Caco-2 (cell line): ENCODE measurements around the gene RING1. TPM values are rescaled to one million over a fixed set of nuclear protein-coding genes. Genes with fewer than 3 reads are reported as not detected.

Source experiments
- BruUV-seq: library from RNA; stranded (reverse); fragments of 400-500 nt; replicated peaks from 2 replicates; lab custom pipeline; 2021; lab: Mats Ljungman, UMichigan
- CTCF ChIA-PET: fragments of 300-600 bp; sonication (Branson Sonifier 250); formaldehyde crosslinking; loops from one replicate; lab custom pipeline; 2022; ENCODE audit warnings: antibody characterized with exemption; lab: Charles Lee
- POLR2A ChIA-PET: fragments of 300-600 bp; sonication (Branson Sonifier 250); formaldehyde crosslinking; loops from one replicate; lab custom pipeline; 2022; ENCODE audit warnings: antibody characterized with exemption; lab: Charles Lee
- DNase-seq, 2 experiments: peaks; one replicate each; pipeline versions ENCODE4 v3.0.0 to v3.0.0-alpha.2; 2020 to 2022
- H3K27me3 ChIP-seq: replicated peaks from 2 replicates; pipeline ENCODE4 v1.6.0; 2011; ENCODE audit warnings: low read length; ENCODE audit not compliant: control insufficient read depth, insufficient read depth
- H3K36me3 ChIP-seq: 2 replicates; pipeline ENCODE4 v1.5.1; 2011; ENCODE audit warnings: low read length; ENCODE audit not compliant: control insufficient read depth, insufficient read depth
- H3K4me1 ChIP-seq: fragments of 250-450 bp; sonication (Bioruptor Pico); 2 replicates; pipeline ENCODE4 v1.5.1; 2020; ENCODE audit warnings: mild to moderate bottlenecking
- H3K4me3 ChIP-seq: 2 replicates; pipeline ENCODE4 v1.5.1; 2011; ENCODE audit warnings: low read depth, mild to moderate bottlenecking, control low read depth, low read length
- H3K9me3 ChIP-seq: fragments of 250-450 bp; sonication (Bioruptor Pico); 2 replicates; pipeline ENCODE4 v1.5.1; 2020; ENCODE audit warnings: mild to moderate bottlenecking, moderate library complexity
- H3K27ac Mint-ChIP-seq: one replicate; pipeline ENCODE4 v1.8.0; 2022; ENCODE audit warnings: mixed read lengths; ENCODE audit not compliant: unreplicated experiment
- H3K27me3 Mint-ChIP-seq: one replicate; pipeline ENCODE4 v1.8.0; 2022; ENCODE audit warnings: mixed read lengths; ENCODE audit not compliant: insufficient read depth, unreplicated experiment
- H3K36me3 Mint-ChIP-seq: one replicate; pipeline ENCODE4 v1.8.0; 2022; ENCODE audit warnings: mild to moderate bottlenecking, mixed read lengths; ENCODE audit not compliant: insufficient read depth, unreplicated experiment
- H3K4me1 Mint-ChIP-seq: one replicate; pipeline ENCODE4 v1.8.0; 2022; ENCODE audit warnings: low read depth, mixed read lengths; ENCODE audit not compliant: unreplicated experiment
- H3K4me3 Mint-ChIP-seq: one replicate; pipeline ENCODE4 v1.8.0; 2022; ENCODE audit warnings: mild to moderate bottlenecking, moderate library complexity, mixed read lengths; ENCODE audit not compliant: unreplicated experiment
- H3K9me3 Mint-ChIP-seq: one replicate; pipeline ENCODE4 v1.8.0; 2022; ENCODE audit warnings: mixed read lengths; ENCODE audit not compliant: unreplicated experiment
- CTCF ChIP-seq, 2 experiments: fragments of 200-600 bp in 1 of 2; IDR thresholded peaks; 1 replicate in 1 of 2; 2 replicates in 1 of 2; pipeline versions ENCODE4 v1.5.1 to v1.8.0; 2011 to 2022; ENCODE audit warnings: antibody characterized with exemption in 1 of 2, control low read depth in 1 of 2, inconsistent platforms in 1 of 2, low read depth in 1 of 2, low read length in 1 of 2, mild to moderate bottlenecking in 1 of 2, moderate library complexity in 1 of 2; ENCODE audit not compliant: insufficient read depth in 1 of 2, severe bottlenecking in 1 of 2, unreplicated experiment in 1 of 2
- intact Hi-C: fragments of 100-400 bp; cut with micrococcal nuclease; formaldehyde crosslinking; loops from one replicate; pipeline ENCODE4 v1.10.0; 2022; ENCODE audit not compliant: unreplicated experiment
- microRNA-seq: library from miRNA; unstranded; fragments of <30 nt; microRNA quantifications from one replicate; pipeline ENCODE4 v1.2.0, GENCODE V29; 2022
- total RNA-seq: library from RNA; stranded (reverse); gene quantifications from 2 replicates; pipeline ENCODE4 v1.2.3, GENCODE V29; 2022

Gene RING1
- total RNA-seq, 1 experiment from 2014 or later = 32.0 TPM

GRCh38 chr6:33252759-33253158 is 44.5 kb downstream of the RING1 start:
- no peak for DNase-seq
- Mint-ChIP-seq H3K4me1 (peaks cover 10% of the 10 kb centered on the region), H3K4me3 (no peak overlapping the region), H3K36me3 (peaks cover 37% of the 10 kb centered on the region), H3K27me3 (no peaks in the 10 kb centered on the region), H3K27ac (no peak overlapping the region), H3K9me3 (no peaks in the 10 kb centered on the region)
- no TSS peak for BruUV-seq
- ChIA-PET POLR2A (no interaction called here), CTCF (no interaction called here)
- peaks cover 5% of the 10 kb centered on the region; the same call in 1 of the 2 replicates for H3K4me1 ChIP-seq
- no peak for TF ChIP-seq CTCF (IDR thresholded peaks at IDR 0.05; ENCODE audit: insufficient read depth in 1 of 2, low read depth in 1 of 2, low read length in 1 of 2, severe bottlenecking in 1 of 2, unreplicated experiment in 1 of 2)
- intact Hi-C loops = no loop called here
- H3K9me3 ChIP-seq = no peaks in the 10 kb centered on the region
- no peaks in the 10 kb centered on the region for H3K27me3 ChIP-seq
- H3K36me3 ChIP-seq = no peaks in the 10 kb centered on the region
- no peak overlapping the region for H3K4me3 ChIP-seq

GRCh38 chr6:33254591-33254990 is 46.3 kb downstream of the RING1 start:
- no peak for DNase-seq
- Mint-ChIP-seq H3K9me3 (no peaks in the 10 kb centered on the region), H3K27me3 (no peaks in the 10 kb centered on the region), H3K36me3 (peaks cover 27% of the 10 kb centered on the region), H3K4me3 (no peak overlapping the region), H3K4me1 (peaks cover 10% of the 10 kb centered on the region), H3K27ac (no peak overlapping the region)
- no peak overlapping the region for H3K4me3 ChIP-seq
- no peak for TF ChIP-seq CTCF (IDR thresholded peaks at IDR 0.05; ENCODE audit: insufficient read depth in 1 of 2, low read depth in 1 of 2, low read length in 1 of 2, severe bottlenecking in 1 of 2, unreplicated experiment in 1 of 2)
- H3K9me3 ChIP-seq = no peaks in the 10 kb centered on the region
- H3K4me1 ChIP-seq = peaks cover 15% of the 10 kb centered on the region
- BruUV-seq = no TSS peak
- intact Hi-C loops = no loop called here
- no peaks in the 10 kb centered on the region for H3K27me3 ChIP-seq
- H3K36me3 ChIP-seq = no peaks in the 10 kb centered on the region; the same call in 1 of the 2 replicates
- POLR2A ChIA-PET = no interaction called here
- CTCF ChIA-PET = interaction anchor here (0.5 kb wide), 1 partner anchor 83 kb away, joined by 3 read pairs; no protein-coding TSS in a partner anchor

GRCh38 chr6:33259032-33259431 is 50.7 kb downstream of the RING1 start:
- ChIA-PET CTCF (no interaction called here), POLR2A (interaction anchor here (2.8 kb wide), 1 partner anchor 13 kb away, joined by 11 read pairs; the partner anchor contains the start of genes RPS18 and VPS52)
- H3K27me3 Mint-ChIP-seq = no peaks in the 10 kb centered on the region
- peak in 1 of 2 experiments; percentile 40 for DNase-seq
- H3K36me3 Mint-ChIP-seq = peaks cover 36% of the 10 kb centered on the region
- no TSS peak for BruUV-seq
- no peak overlapping the region for H3K27ac Mint-ChIP-seq
- H3K36me3 ChIP-seq = no peaks in the 10 kb centered on the region; the same call in none of the 2 replicates
- no peaks in the 10 kb centered on the region for H3K27me3 ChIP-seq
- H3K4me3 ChIP-seq = no peak overlapping the region
- no peaks in the 10 kb centered on the region for H3K9me3 Mint-ChIP-seq
- peaks cover 9% of the 10 kb centered on the region; the same call in 1 of the 2 replicates for H3K4me1 ChIP-seq
- intact Hi-C loops = no loop called here
- H3K4me1 Mint-ChIP-seq = no peaks in the 10 kb centered on the region
- TF ChIP-seq CTCF (IDR thresholded peaks at IDR 0.05; ENCODE audit: insufficient read depth in 1 of 2, low read depth in 1 of 2, low read length in 1 of 2, severe bottlenecking in 1 of 2, unreplicated experiment in 1 of 2) = no peak
- no peak overlapping the region for H3K4me3 Mint-ChIP-seq
- no peaks in the 10 kb centered on the region for H3K9me3 ChIP-seq

Small RNA genes lying within 50 kb of the gene (microRNA-seq; reads per million reads assigned to microRNA genes)
- gene MIR219A1 = 4.3 reads per million, percentile 29 among the genes with 10 or more reads in this experiment

Other genes with a start within 250 kb of the RING1 start
- 199 and 200 TPM in 2 replicates for gene BRD2, start 239.9 kb upstream of the RING1 start, total RNA-seq
- not detected in 2 replicates for gene HLA-DOA, start 198.9 kb upstream of the RING1 start, total RNA-seq
- not detected in 2 replicates for gene HLA-DPA1, start 134.9 kb upstream of the RING1 start, total RNA-seq
- gene HLA-DPB1, start 132.5 kb upstream of the RING1 start, total RNA-seq = not detected in 2 replicates
- gene COL11A2, start 16.0 kb upstream of the RING1 start, total RNA-seq = 1.3 and 1.5 TPM in 2 replicates
- 29.5 and 30.4 TPM in 2 replicates for gene RXRB, start 7.8 kb upstream of the RING1 start, total RNA-seq
- 140 and 141 TPM in 2 replicates for gene SLC39A7, start 7.6 kb upstream of the RING1 start, total RNA-seq
- 10.0 and 12.5 TPM in 2 replicates for gene HSD17B8, start 3.8 kb upstream of the RING1 start, total RNA-seq
- gene VPS52, start 63.4 kb downstream of the RING1 start, total RNA-seq = 55.1 and 55.6 TPM in 2 replicates
- 2,340 and 2,366 TPM in 2 replicates for gene RPS18, start 63.6 kb downstream of the RING1 start, total RNA-seq
- gene B3GALT4, start 68.6 kb downstream of the RING1 start, total RNA-seq = 0.34 and 0.67 TPM in 2 replicates
- gene WDR46, start 80.7 kb downstream of the RING1 start, total RNA-seq = 58.2 and 62.2 TPM in 2 replicates
- 65.9 and 81.8 TPM in 2 replicates for gene PFDN6, start 81.1 kb downstream of the RING1 start, total RNA-seq
- 70.7 and 71.3 TPM in 2 replicates for gene RGL2, start 90.4 kb downstream of the RING1 start, total RNA-seq
- 36.7 and 43.9 TPM in 2 replicates for gene TAPBP, start 105.6 kb downstream of the RING1 start, total RNA-seq
- 11.5 and 12.6 TPM in 2 replicates for gene ZBTB22, start 109.2 kb downstream of the RING1 start, total RNA-seq
- gene DAXX, start 114.5 kb downstream of the RING1 start, total RNA-seq = 46.1 and 48.2 TPM in 2 replicates
- gene KIFC1, start 183.3 kb downstream of the RING1 start, total RNA-seq = 65.3 and 65.4 TPM in 2 replicates
- gene PHF1, start 202.5 kb downstream of the RING1 start, total RNA-seq = 23.6 and 26.4 TPM in 2 replicates
- gene CUTA, start 209.6 kb downstream of the RING1 start, total RNA-seq = 166 and 177 TPM in 2 replicates
- 17.1 and 18.3 TPM in 2 replicates for gene SYNGAP1, start 211.6 kb downstream of the RING1 start, total RNA-seq
- gene ZBTB9, start 246.1 kb downstream of the RING1 start, total RNA-seq = 11.4 and 12.5 TPM in 2 replicates